Cardiac muscle cell (in vitro differentiated cells and primary cell): ENCODE measurements around the gene NR3C2. TPM values are rescaled to one million over a fixed set of nuclear protein-coding genes. Genes with fewer than 3 reads are reported as not detected.

Source experiments
- DNase-seq, 2 donors: peaks; one replicate each; pipeline versions ENCODE4 v3.0.0 to v3.0.0-alpha.2; 2010 to 2017; ENCODE audit warnings: low read depth in 1 of 2, low spot score in 1 of 2
- H3K27ac ChIP-seq: fragments of 200-600 bp; sonication (generic); 2 replicates; pipeline ENCODE4 v1.5.1; 2016
- H3K27me3 ChIP-seq: fragments of 200-600 bp; sonication (generic); 2 replicates; pipeline ENCODE4 v1.6.0; 2016; ENCODE audit warnings: control low read depth
- H3K36me3 ChIP-seq: fragments of 200-600 bp; sonication (generic); 2 replicates; pipeline ENCODE4 v1.5.1; 2016; ENCODE audit warnings: control low read depth
- H3K4me1 ChIP-seq: fragments of 200-600 bp; sonication (generic); 2 replicates; pipeline ENCODE4 v1.8.1; 2017; ENCODE audit warnings: low read depth, mild to moderate bottlenecking, mixed run types
- H3K4me3 ChIP-seq: fragments of 200-600 bp; sonication (generic); 2 replicates; pipeline ENCODE4 v1.5.1; 2016; ENCODE audit warnings: mild to moderate bottlenecking
- H3K9me3 ChIP-seq: fragments of 200-600 bp; sonication (generic); 2 replicates; pipeline ENCODE4 v1.5.1; 2017; ENCODE audit warnings: low read depth, mild to moderate bottlenecking, control low read depth
- CTCF ChIP-seq: IDR thresholded peaks from 2 replicates; pipeline ENCODE4 v1.5.1; 2012; ENCODE audit warnings: low read depth, mild to moderate bottlenecking, low read length
- polyA plus RNA-seq: library from polyadenylated mRNA; unstranded; fragments of >200 nt; fragmentation: Nextera tagmentation; extraction: Ambion mirVana; gene quantifications from 2 replicates; pipeline ENCODE4 v1.2.1, GENCODE V29; 2016
- total RNA-seq: library from RNA; depleted of rRNA; stranded (reverse); fragments of >200 nt; gene quantifications from 2 replicates; pipeline ENCODE4 v1.2.3, GENCODE V29; 2016

Gene NR3C2
- total and polyA plus RNA-seq, 2 experiments from 2014 or later = 0.43 to 2.5 TPM

GRCh38 chr4:148215202-148215601, 227.0 kb downstream of the NR3C2 start:
- H3K27me3 ChIP-seq = no peaks in the 10 kb centered on the region
- no peaks in the 10 kb centered on the region for H3K9me3 ChIP-seq
- H3K4me1 ChIP-seq = peaks cover 34% of the 10 kb centered on the region
- H3K27ac ChIP-seq = no peak overlapping the region
- no peaks in the 10 kb centered on the region for H3K36me3 ChIP-seq
- no peak for TF ChIP-seq CTCF
- no peak for DNase-seq
- no peak overlapping the region for H3K4me3 ChIP-seq

GRCh38 chr4:148214529-148215166, 227.6 kb downstream of the NR3C2 start:
- Histone ChIP-seq H3K27ac (no peak overlapping the region), H3K36me3 (no peaks in the 10 kb centered on the region), H3K4me1 (peaks cover 34% of the 10 kb centered on the region), H3K27me3 (no peaks in the 10 kb centered on the region), H3K9me3 (no peaks in the 10 kb centered on the region), H3K4me3 (no peak overlapping the region)
- TF ChIP-seq CTCF = no peak
- DNase-seq = no peak

GRCh38 chr4:148211533-148211932, 230.7 kb downstream of the NR3C2 start:
- no peaks in the 10 kb centered on the region for H3K9me3 ChIP-seq
- DNase-seq = peak in 1 of 2 donors; percentile 54
- no peaks in the 10 kb centered on the region for H3K36me3 ChIP-seq
- peak overlapping the region; percentile 78 for H3K27ac ChIP-seq
- H3K4me3 ChIP-seq = peak overlapping the region; percentile 5
- no peaks in the 10 kb centered on the region for H3K27me3 ChIP-seq
- no peak for TF ChIP-seq CTCF
- peaks cover 34% of the 10 kb centered on the region for H3K4me1 ChIP-seq

GRCh38 chr4:148210661-148211060, 231.6 kb downstream of the NR3C2 start:
- TF ChIP-seq CTCF = no peak
- DNase-seq = no peak
- no peak overlapping the region for H3K4me3 ChIP-seq
- H3K4me1 ChIP-seq = peaks cover 34% of the 10 kb centered on the region
- peak overlapping the region; percentile 78 for H3K27ac ChIP-seq
- no peaks in the 10 kb centered on the region for H3K9me3 ChIP-seq
- H3K27me3 ChIP-seq = no peaks in the 10 kb centered on the region
- no peaks in the 10 kb centered on the region for H3K36me3 ChIP-seq

GRCh38 chr4:148207068-148207467, 235.1 kb downstream of the NR3C2 start:
- no peaks in the 10 kb centered on the region for H3K9me3 ChIP-seq
- TF ChIP-seq CTCF = no peak

GRCh38 chr4:148205476-148205875, 236.7 kb downstream of the NR3C2 start:
- Histone ChIP-seq H3K9me3 (no peaks in the 10 kb centered on the region), H3K27me3 (no peaks in the 10 kb centered on the region), H3K4me3 (no peak overlapping the region), H3K4me1 (peaks cover 25% of the 10 kb centered on the region), H3K36me3 (no peaks in the 10 kb centered on the region), H3K27ac (no peak overlapping the region)
- TF ChIP-seq CTCF = no peak
- no peak for DNase-seq

More at GRCh38 chr4:148207068-148207467, 235.1 kb downstream of the NR3C2 start:
- H3K27ac ChIP-seq = no peak overlapping the region
- H3K4me3 ChIP-seq = no peak overlapping the region
- DNase-seq = no peak
- no peaks in the 10 kb centered on the region for H3K36me3 ChIP-seq
- peaks cover 41% of the 10 kb centered on the region for H3K4me1 ChIP-seq
- H3K27me3 ChIP-seq = no peaks in the 10 kb centered on the region
